Sigmoid colon (tissue), 4 donors: ENCODE measurements around the gene RETREG1.

Experiments used
- CTCF ChIP-seq, 4 experiments: fragments of 450-650 bp in 3 of 4; fragments of 200-600 bp in 1 of 4; IDR thresholded peaks; one replicate each; pipeline ENCODE4 v1.5.1; 2016 to 2019; ENCODE audit warnings: antibody characterized with exemption in 4 of 4, mild to moderate bottlenecking in 3 of 4, moderate library complexity in 2 of 4
- POLR2A ChIP-seq, 2 donors: fragments of 450-650 bp; IDR thresholded peaks; one replicate each; pipeline ENCODE4 v1.6.1; 2016; ENCODE audit warnings: antibody characterized with exemption in 2 of 2, mild to moderate bottlenecking in 2 of 2, moderate library complexity in 2 of 2
- POLR2AphosphoS5 ChIP-seq, 4 donors: sonication (generic); formaldehyde crosslinking; IDR thresholded peaks; one replicate each; pipeline ENCODE4 v1.6.1; 2017; ENCODE audit warnings: antibody characterized with exemption in 4 of 4

DNA sequence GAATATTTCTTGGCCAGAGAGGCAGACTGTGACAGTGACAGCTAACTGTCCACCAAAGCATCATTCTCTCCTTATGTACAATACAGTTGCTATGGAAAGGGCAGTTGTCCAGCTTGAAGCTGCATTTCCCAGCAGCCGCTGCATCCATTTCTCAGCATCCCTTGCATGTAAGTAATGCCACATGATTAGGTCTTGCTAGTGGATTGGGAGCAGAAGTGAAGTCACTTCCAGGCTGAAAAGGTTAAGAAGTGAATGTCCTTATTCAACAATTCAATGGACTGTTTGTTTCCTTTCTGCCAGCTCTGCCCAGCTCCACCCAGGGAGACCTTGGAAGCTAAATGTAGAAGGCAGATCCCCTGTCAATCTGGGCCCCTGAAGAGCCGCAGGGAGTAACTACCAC, 26.1 kb upstream of the RETREG1 start:
- TF ChIP-seq CTCF (IDR thresholded peaks at IDR 0.05) (no peak), POLR2AphosphoS5 (IDR thresholded peaks at IDR 0.05) (no peak), POLR2A (IDR thresholded peaks at IDR 0.05) (no peak)
